DOHH2 (cell line): ENCODE measurements around the gene SCUBE2.

Source experiments
- H3F3A ChIP-seq: fragments of 200-600 bp; sonication (generic), shearing (Covaris generic); 2 replicates; pipeline ENCODE4 v1.6.0; 2016; ENCODE audit warnings: antibody characterized with exemption, mild to moderate bottlenecking; ENCODE audit not compliant: control insufficient read depth, insufficient read depth
- H3K27ac ChIP-seq: fragments of 200-600 bp; sonication (generic); 2 replicates; pipeline ENCODE4 v1.5.1; 2014; ENCODE audit warnings: low read depth, mild to moderate bottlenecking, low read length, moderate library complexity
- H3K27me3 ChIP-seq: fragments of 200-600 bp; sonication (generic); 2 replicates; pipeline ENCODE4 v1.6.1; 2014; ENCODE audit warnings: mild to moderate bottlenecking, low read length, mixed read lengths; ENCODE audit not compliant: control insufficient read depth
- H3K36me3 ChIP-seq: fragments of 200-600 bp; sonication (generic); 2 replicates; pipeline ENCODE4 v1.6.1; 2014; ENCODE audit warnings: mild to moderate bottlenecking, low read length, moderate library complexity, mixed read lengths; ENCODE audit not compliant: control insufficient read depth
- H3K4me1 ChIP-seq: fragments of 200-600 bp; sonication (generic); 2 replicates; pipeline ENCODE4 v1.6.1; 2014; ENCODE audit warnings: mild to moderate bottlenecking, low read length, mixed read lengths; ENCODE audit not compliant: control insufficient read depth
- H3K4me2 ChIP-seq: fragments of 200-600 bp; sonication (generic); 2 replicates; pipeline ENCODE4 v1.6.0; 2014; ENCODE audit warnings: mild to moderate bottlenecking, low read length, moderate library complexity
- H3K4me3 ChIP-seq: fragments of 200-600 bp; sonication (generic); 2 replicates; pipeline ENCODE4 v1.5.1; 2014; ENCODE audit warnings: mild to moderate bottlenecking, low read length, mixed read lengths
- H3K79me2 ChIP-seq: fragments of 200-600 bp; sonication (generic); 2 replicates; pipeline ENCODE4 v1.6.1; 2014; ENCODE audit warnings: mild to moderate bottlenecking, low read length, mixed read lengths; ENCODE audit not compliant: control insufficient read depth
- H3K9me2 ChIP-seq: fragments of 200-600 bp; sonication (generic); replicated peaks from 2 replicates; pipeline ENCODE4 v1.6.1; 2014; ENCODE audit warnings: mild to moderate bottlenecking, low read length, mixed read lengths; ENCODE audit not compliant: control insufficient read depth
- H3K9me3 ChIP-seq: fragments of 200-600 bp; sonication (generic); 2 replicates; pipeline ENCODE4 v1.6.1; 2014; ENCODE audit warnings: antibody characterized with exemption, low read length, mixed read lengths; ENCODE audit not compliant: control insufficient read depth, insufficient read depth
- H4K20me1 ChIP-seq: fragments of 200-600 bp; sonication (generic); 2 replicates; pipeline ENCODE4 v1.6.0; 2014; ENCODE audit warnings: low read depth, mild to moderate bottlenecking, antibody characterized with exemption, low read length, moderate library complexity; ENCODE audit not compliant: control insufficient read depth, insufficient read depth
- EZH2phosphoT487 ChIP-seq: fragments of 200-600 bp; sonication (generic); IDR thresholded peaks from 2 replicates; pipeline ENCODE4 v1.6.1; 2017; ENCODE audit warnings: borderline replicate concordance, mild to moderate bottlenecking, antibody characterized with exemption, low read length, moderate library complexity, mixed read lengths
- TF ChIP-seq, protein P1 (sequence below): fragments of 200-600 bp; sonication (generic); IDR thresholded peaks from one replicate; pipeline ENCODE4 v1.5.1; 2014; ENCODE audit warnings: antibody characterized with exemption, mild to moderate bottlenecking, low read depth, low read length; ENCODE audit not compliant: poor library complexity, severe bottlenecking

Gene SCUBE2

GRCh38 chr11:9095421-9095820, 4.0 kb upstream of the SCUBE2 start:
- Histone ChIP-seq H3K27ac (no peak overlapping the region), H3K9me2 (no peaks in the 10 kb centered on the region), H3K79me2 (no peaks in the 10 kb centered on the region), H3K4me3 (no peak overlapping the region), H3K4me1 (no peaks in the 10 kb centered on the region), H3F3A (no peaks in the 10 kb centered on the region), H4K20me1 (no peaks in the 10 kb centered on the region), H3K9me3 (no peaks in the 10 kb centered on the region), H3K27me3 (peaks cover 24% of the 10 kb centered on the region), H3K36me3 (no peaks in the 10 kb centered on the region), H3K4me2 (no peak overlapping the region)
- TF ChIP-seq, protein P1, sequence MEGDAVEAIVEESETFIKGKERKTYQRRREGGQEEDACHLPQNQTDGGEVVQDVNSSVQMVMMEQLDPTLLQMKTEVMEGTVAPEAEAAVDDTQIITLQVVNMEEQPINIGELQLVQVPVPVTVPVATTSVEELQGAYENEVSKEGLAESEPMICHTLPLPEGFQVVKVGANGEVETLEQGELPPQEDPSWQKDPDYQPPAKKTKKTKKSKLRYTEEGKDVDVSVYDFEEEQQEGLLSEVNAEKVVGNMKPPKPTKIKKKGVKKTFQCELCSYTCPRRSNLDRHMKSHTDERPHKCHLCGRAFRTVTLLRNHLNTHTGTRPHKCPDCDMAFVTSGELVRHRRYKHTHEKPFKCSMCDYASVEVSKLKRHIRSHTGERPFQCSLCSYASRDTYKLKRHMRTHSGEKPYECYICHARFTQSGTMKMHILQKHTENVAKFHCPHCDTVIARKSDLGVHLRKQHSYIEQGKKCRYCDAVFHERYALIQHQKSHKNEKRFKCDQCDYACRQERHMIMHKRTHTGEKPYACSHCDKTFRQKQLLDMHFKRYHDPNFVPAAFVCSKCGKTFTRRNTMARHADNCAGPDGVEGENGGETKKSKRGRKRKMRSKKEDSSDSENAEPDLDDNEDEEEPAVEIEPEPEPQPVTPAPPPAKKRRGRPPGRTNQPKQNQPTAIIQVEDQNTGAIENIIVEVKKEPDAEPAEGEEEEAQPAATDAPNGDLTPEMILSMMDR, result peak; percentile 29
- TF ChIP-seq EZH2phosphoT487, result no peak

DNA sequence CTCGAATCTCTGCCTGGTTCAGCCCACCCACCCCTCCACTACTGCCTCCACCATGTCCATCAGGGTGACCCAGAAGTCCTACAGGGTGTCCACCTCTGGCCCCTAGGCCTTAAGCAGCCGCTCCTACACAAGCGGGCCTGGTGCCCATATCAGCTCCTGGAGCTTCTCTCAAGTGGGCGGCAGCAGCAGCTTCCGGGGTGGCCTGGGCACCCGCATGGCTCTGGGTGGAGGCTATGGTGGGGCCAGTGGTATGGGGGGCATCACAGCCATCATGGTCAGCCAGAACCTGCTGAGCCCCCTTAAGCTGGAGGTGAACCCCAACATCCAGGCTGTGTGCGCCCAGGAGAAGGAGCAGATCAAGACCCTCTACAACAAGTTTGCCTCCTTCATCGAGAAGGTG, 3.0 kb upstream of the SCUBE2 start:
- H3K79me2 ChIP-seq, result no peaks in the 10 kb centered on the region
- no peak overlapping the region for H3K27ac ChIP-seq

DNA sequence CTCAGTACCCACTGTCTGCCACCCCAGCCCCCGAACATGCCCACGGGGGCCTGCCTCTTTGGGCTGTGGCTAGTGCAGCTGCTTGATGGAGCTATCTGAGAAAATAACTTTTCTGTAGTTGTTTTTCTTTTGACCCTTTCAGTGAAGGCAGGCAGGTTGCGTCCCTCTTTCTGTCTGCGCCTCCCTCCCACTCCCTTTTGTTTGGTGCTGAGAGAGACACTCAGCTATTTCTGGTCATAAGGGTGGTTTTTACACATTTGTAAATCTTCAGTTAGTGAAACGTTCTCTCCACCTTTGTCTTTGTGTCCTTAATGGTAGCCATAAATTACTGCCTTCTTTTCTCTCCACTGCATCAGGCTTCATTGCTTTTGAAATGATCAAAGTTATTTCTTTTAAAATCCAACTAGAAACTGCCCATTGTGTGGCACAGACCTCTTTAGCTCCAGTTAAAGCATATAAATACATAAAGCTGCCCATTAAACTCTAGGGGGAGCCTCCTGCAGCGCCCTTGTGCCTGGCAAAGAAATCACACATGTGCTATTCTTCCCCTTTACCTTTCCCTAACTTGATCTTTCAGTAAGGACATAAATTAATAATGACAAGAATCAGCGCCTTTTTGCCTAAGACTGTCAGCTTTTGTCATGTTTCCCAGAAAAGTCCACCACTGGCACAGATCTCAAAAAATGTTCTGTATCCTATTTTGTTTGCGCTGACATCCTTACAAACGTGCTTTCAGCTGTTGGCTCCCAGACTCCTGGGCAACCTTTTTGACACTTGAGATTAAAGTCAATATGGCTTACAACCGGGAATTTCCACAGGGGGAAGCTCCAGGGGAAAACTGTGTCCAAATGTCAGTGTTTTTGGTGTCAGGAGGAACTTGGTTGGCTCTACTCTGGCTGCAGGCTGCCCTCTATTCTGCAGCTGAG, 1.7 kb upstream of the SCUBE2 start:
- Histone ChIP-seq H3K36me3 (no peaks in the 10 kb centered on the region), H3K4me2 (no peak overlapping the region), H3K4me3 (no peak overlapping the region), H3K9me2 (no peaks in the 10 kb centered on the region), H3F3A (no peaks in the 10 kb centered on the region), H4K20me1 (no peaks in the 10 kb centered on the region), H3K27me3 (peaks cover 38% of the 10 kb centered on the region), H3K9me3 (no peaks in the 10 kb centered on the region), H3K27ac (no peak overlapping the region), H3K4me1 (no peaks in the 10 kb centered on the region), H3K79me2 (no peaks in the 10 kb centered on the region)
- TF ChIP-seq EZH2phosphoT487, result no peak
- TF ChIP-seq, protein P1, result peak; percentile 42

More for the DNA sequence above, 3.0 kb upstream of the SCUBE2 start:
- H3K9me3 ChIP-seq, result no peaks in the 10 kb centered on the region
- no peaks in the 10 kb centered on the region for H3F3A ChIP-seq
- H3K9me2 ChIP-seq, result no peaks in the 10 kb centered on the region
- H3K4me1 ChIP-seq, result no peaks in the 10 kb centered on the region
- H3K27me3 ChIP-seq, result peaks cover 27% of the 10 kb centered on the region
- no peak overlapping the region for H3K4me2 ChIP-seq
- H3K4me3 ChIP-seq, result no peak overlapping the region
- H4K20me1 ChIP-seq, result no peaks in the 10 kb centered on the region
- no peaks in the 10 kb centered on the region for H3K36me3 ChIP-seq
- TF ChIP-seq, protein P1, result no peak
- no peak for TF ChIP-seq EZH2phosphoT487
